ENCODE data around the gene LRMDA. TPM values are rescaled to one million over a fixed set of nuclear protein-coding genes. Genes with fewer than 3 reads are reported as not detected.

The LRMDA gene
- total RNA-seq, 2 experiments from 2014 or later, result not detected

DNA sequence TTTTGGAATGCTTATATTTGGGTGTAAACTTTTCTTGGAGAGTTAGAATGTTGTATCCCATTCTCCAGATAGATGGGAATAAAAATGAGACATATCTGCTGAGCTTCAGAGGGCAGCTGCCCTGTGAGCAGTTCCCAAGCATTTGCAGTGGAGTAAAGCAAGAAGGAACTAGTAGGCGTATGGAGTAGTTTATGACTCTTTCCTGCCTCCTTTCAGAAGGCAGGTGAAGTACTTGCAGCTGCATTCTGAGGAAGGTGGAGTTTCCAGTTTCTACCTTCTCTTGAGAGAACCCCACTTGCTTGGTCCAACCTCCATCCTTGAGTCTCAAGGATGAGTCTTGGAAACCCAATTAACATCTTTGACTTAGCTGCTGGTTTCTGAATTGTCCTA, 563.6 kb downstream of the LRMDA start:
- Mint-ChIP-seq H3K4me1 (no peaks in the 10 kb centered on the region), H3K27ac (no peak overlapping the region), H3K4me3 (no peak overlapping the region), H3K36me3 (no peaks in the 10 kb centered on the region), H3K9me3 (no peaks in the 10 kb centered on the region), H3K27me3 (no peaks in the 10 kb centered on the region)
- ATAC-seq (ENCODE audit: low read depth), result no peak
- POLR2A ChIA-PET, result no interaction called here
- no peak for DNase-seq

DNA sequence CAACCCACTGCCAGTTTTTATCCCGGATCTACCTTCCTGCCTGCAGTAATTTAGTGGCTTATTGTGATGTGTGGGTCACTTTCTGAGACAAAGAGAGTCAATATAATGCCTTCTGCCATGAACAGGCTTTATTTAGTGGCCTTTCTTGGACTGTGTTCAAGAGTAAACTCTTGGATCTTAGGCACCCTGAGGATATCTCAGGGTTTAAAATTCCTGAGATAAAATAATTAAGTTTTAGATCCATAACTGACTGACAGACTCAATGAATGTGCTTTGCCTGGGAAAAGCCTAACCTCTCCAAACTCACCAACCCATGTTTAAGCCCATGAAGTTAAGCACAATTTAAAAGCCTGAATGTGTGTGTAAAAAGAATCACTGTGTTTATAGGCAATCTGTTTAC, 564.3 kb downstream of the LRMDA start:
- H3K9me3 Mint-ChIP-seq, result no peaks in the 10 kb centered on the region
- no peaks in the 10 kb centered on the region for H3K36me3 Mint-ChIP-seq
- no peaks in the 10 kb centered on the region for H3K27me3 Mint-ChIP-seq
- ATAC-seq (ENCODE audit: low read depth) (no peak), DNase-seq (no peak)
- no peak overlapping the region for H3K4me3 Mint-ChIP-seq
- H3K27ac Mint-ChIP-seq, result no peak overlapping the region
- H3K4me1 Mint-ChIP-seq, result no peaks in the 10 kb centered on the region
- POLR2A ChIA-PET, result no interaction called here

DNA sequence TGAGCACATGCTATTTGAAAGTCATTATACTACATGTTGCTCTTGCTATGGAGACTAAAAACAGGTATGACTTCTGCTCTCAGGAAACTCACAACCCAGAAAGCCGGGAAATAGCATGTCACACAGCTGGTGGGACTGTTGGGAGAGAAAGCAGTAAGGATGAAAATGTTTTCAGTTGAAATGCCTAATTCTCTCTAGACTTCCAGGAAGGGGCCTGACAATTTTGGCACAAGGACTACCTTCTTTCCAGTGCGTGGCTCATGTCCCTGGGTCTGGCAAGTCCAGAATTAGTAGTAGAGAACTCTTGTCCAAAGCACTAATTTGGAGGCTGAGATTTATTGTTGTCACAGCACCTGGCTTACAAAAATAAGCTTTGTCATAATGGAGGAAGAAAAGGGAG, 567.6 kb downstream of the LRMDA start:
- Mint-ChIP-seq H3K4me3 (no peak overlapping the region), H3K27ac (no peak overlapping the region), H3K27me3 (no peaks in the 10 kb centered on the region), H3K9me3 (no peaks in the 10 kb centered on the region), H3K36me3 (no peaks in the 10 kb centered on the region), H3K4me1 (no peaks in the 10 kb centered on the region)
- POLR2A ChIA-PET, result no interaction called here
- ATAC-seq (ENCODE audit: low read depth) (no peak), DNase-seq (no peak)

DNA sequence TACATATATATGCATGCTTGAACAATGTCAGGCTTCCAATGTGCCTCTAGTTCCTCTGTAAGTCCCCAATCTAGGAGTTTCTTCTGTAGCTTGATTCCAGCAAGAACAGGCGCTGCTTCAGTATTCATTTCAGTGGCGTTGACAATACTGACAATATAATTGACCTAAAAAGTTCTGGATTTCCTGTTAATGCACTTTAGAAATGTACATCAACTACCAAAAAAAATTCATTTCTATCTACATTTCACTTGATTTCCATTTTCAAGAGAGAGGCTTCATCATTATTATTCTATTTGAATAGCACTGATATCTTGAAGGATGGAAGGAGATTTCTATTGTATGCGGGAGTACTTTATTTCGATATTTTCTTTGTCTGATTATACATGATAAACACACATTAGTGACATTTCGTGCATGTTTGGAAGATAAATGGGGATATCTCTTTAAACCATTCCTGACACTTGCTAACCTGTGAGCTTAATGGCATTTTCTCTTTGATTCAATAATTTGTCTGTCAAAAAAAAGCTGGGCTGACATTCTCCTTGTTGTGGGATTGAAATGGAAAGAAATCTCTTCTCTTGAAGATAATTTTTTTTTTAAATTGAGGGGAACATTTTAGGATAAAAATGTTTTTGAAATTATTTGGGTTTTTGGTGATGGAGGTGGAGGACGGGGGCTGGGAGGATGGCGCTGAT, 568.2 kb downstream of the LRMDA start:
- Mint-ChIP-seq H3K9me3 (no peaks in the 10 kb centered on the region), H3K4me3 (no peak overlapping the region), H3K27me3 (no peaks in the 10 kb centered on the region), H3K36me3 (no peaks in the 10 kb centered on the region), H3K4me1 (no peaks in the 10 kb centered on the region), H3K27ac (no peak overlapping the region)
- ATAC-seq (ENCODE audit: low read depth) (no peak), DNase-seq (no peak)
- POLR2A ChIA-PET, result no interaction called here

DNA sequence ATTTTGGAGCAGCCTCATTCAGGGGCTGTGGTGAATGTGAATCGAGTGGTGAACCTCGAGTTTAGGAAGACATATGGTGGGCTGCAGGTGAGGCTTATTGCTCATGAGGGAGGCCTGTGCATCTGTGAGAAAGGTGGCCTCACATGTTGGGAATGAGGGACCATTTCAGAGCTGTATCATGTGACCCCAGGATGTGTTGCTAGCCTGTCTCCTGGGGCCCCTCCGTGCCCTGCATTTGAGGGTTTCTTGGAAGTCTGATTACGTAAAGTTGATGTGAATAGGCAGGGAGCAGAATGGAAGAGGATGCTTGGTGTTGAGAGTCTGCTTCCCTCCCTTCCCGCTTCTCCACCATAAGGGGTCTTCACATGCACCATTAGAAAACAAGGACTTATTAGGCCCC, 569.1 kb downstream of the LRMDA start:
- POLR2A ChIA-PET, result no interaction called here
- H3K9me3 Mint-ChIP-seq, result no peaks in the 10 kb centered on the region
- no peak overlapping the region for H3K27ac Mint-ChIP-seq
- H3K4me3 Mint-ChIP-seq, result no peak overlapping the region
- no peak for DNase-seq
- no peaks in the 10 kb centered on the region for H3K4me1 Mint-ChIP-seq
- no peak for ATAC-seq (ENCODE audit: low read depth)
- no peaks in the 10 kb centered on the region for H3K27me3 Mint-ChIP-seq
- no peaks in the 10 kb centered on the region for H3K36me3 Mint-ChIP-seq

DNA sequence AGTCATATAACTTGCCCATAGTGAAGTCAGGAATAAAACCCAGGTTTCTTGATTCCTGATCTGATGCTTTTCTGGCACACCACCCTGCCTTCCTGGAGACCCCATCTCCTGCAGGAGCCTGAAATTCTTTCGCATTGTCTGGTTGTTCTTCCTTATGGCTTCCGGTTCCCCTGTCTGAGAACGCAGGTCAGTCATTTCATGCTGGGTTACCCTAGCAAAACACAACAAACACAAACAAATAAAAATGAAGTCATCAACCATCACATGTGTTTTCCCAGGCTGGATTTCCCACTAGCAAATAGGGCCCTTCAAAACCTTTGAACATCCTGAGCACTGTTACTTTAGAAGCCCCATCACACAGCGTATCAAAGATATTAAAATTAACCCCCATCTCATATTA, 569.6 kb downstream of the LRMDA start:
- ATAC-seq (ENCODE audit: low read depth), result no peak
- H3K9me3 Mint-ChIP-seq, result no peaks in the 10 kb centered on the region
- no peaks in the 10 kb centered on the region for H3K36me3 Mint-ChIP-seq
- no peaks in the 10 kb centered on the region for H3K4me1 Mint-ChIP-seq
- no peak overlapping the region for H3K4me3 Mint-ChIP-seq
- POLR2A ChIA-PET, result no interaction called here
- H3K27ac Mint-ChIP-seq, result no peak overlapping the region
- no peak for DNase-seq
- no peaks in the 10 kb centered on the region for H3K27me3 Mint-ChIP-seq

DNA sequence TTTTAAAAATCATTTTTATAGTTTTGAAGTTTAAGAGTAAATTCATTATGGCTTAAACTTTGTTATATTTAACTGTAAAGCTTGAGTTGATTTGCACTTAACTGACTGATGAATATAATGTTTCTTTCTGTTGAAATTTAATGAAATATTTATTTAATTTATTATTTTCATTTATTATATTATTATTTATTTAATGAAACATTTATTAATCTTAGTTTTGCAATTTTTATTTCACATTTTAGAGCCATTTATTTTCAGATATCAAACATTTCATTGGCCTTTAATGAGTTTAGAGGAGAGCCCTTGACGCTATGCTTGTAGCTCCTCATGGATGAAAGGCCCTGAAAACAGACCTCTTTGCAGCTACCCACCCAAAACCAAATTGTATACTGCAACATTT, 570.0 kb downstream of the LRMDA start:
- POLR2A ChIA-PET, result no interaction called here
- H3K4me1 Mint-ChIP-seq, result no peaks in the 10 kb centered on the region
- H3K27ac Mint-ChIP-seq, result no peak overlapping the region
- no peaks in the 10 kb centered on the region for H3K27me3 Mint-ChIP-seq
- H3K36me3 Mint-ChIP-seq, result no peaks in the 10 kb centered on the region
- DNase-seq (no peak), ATAC-seq (ENCODE audit: low read depth) (no peak)
- H3K4me3 Mint-ChIP-seq, result no peak overlapping the region
- no peaks in the 10 kb centered on the region for H3K9me3 Mint-ChIP-seq

DNA sequence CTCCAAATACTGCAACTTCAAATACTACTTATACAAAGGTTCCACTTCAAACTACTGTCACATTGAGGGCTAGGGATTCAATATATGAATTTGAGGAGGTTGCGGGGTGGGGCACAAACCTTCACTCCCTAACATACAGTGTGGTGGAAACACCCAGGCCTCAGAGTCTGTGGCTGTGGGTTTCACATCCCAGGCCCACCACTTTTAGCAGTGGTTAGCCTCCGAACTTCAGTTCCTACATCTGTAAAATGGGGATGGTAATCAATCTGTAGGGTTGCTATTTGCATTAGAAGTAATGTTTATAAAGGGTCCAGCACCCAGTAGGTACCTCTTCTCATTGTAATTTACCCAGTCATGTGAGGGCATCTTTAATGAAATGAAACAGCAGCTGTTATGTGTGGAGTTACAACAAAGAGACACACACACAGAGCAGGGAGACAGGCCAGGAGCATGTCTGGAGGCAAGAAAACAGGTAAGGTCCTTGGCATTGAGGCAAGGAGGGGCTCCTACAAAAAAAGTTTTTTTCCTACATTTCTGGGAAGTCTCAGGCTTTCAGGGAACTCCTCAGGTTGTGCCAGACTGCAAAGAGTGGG, 570.9 kb downstream of the LRMDA start:
- DNase-seq, result no peak
- Mint-ChIP-seq H3K36me3 (no peaks in the 10 kb centered on the region), H3K27ac (no peak overlapping the region), H3K27me3 (no peaks in the 10 kb centered on the region), H3K9me3 (no peaks in the 10 kb centered on the region), H3K4me3 (no peak overlapping the region), H3K4me1 (no peaks in the 10 kb centered on the region)
- POLR2A ChIA-PET, result no interaction called here
- no peak for ATAC-seq (ENCODE audit: low read depth)

DNA sequence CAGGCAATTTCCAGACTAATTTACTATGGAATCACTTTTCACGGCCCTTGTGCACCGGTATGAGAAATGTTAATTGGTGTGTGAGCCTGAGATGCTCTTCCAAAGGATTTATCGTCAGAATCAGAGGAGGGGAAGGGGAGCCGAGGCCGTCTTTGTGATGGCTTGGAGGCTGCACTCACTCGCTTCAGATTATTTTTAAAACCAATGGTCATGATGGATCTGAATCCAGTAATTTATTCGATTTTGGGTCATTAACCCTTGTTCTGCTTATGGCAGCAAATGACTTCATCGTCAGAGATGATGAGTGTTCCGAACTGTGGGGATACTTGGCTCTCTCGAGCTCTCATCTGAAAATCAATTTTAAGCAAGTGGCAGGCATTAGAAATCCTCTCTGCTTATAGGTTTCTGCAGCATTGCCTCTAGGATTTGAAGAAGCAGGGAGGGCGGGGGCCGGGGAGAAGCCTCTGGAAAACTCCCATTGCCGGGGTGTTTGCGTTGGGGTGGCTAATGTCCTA, 576.3 kb downstream of the LRMDA start:
- Mint-ChIP-seq H3K4me1 (no peaks in the 10 kb centered on the region), H3K4me3 (no peak overlapping the region), H3K27ac (no peak overlapping the region), H3K9me3 (no peaks in the 10 kb centered on the region), H3K27me3 (peaks cover under 1% of the 10 kb centered on the region), H3K36me3 (no peaks in the 10 kb centered on the region)
- POLR2A ChIA-PET, result no interaction called here
- DNase-seq (no peak), ATAC-seq (ENCODE audit: low read depth) (no peak)

DNA sequence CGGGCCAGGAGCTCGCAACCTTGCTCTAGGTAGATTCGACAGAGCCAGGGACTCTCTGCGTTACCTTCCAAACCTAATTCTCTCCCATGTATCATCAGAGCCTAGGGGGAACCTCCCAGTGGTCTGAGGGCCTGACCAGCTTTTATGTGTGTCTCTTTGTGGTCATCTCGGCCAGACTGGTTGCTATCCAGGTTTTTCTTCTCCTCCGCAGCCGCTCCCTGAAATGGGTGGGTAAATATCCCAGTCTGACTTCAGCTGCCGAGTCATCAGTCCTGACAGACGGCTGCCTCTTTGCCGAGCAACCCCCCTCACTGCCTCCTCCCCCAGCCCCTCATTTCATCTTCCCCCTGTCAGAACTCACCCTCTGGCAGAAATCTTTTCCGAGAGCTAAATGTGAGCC, 578.1 kb downstream of the LRMDA start:
- POLR2A ChIA-PET, result no interaction called here
- no peaks in the 10 kb centered on the region for H3K36me3 Mint-ChIP-seq
- no peak overlapping the region for H3K4me3 Mint-ChIP-seq
- no peak overlapping the region for H3K27ac Mint-ChIP-seq
- H3K9me3 Mint-ChIP-seq, result no peaks in the 10 kb centered on the region
- no peak for DNase-seq
- no peak for ATAC-seq (ENCODE audit: low read depth)
- H3K4me1 Mint-ChIP-seq, result no peaks in the 10 kb centered on the region
- H3K27me3 Mint-ChIP-seq, result peaks cover 2% of the 10 kb centered on the region

DNA sequence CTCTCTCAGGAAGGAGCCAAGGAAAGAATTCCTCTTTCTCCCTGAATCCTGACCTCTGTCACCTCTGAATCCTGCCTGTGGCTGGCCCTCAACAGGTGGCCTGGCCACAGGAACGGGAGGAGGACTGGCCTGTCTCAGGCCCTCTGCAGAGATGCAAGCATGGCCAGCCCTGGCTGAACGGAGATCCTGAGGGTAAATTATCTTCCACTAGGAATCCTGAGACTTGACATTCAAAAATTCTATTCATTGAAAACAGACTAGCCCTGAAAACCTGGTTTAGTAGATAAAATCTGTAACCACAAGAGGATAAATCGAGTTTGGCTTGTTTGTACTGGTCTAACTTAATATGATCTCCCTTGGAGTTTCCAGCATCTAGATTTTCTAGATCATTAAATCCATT, 579.3 kb downstream of the LRMDA start:
- no peak for DNase-seq
- Mint-ChIP-seq H3K4me3 (no peak overlapping the region), H3K9me3 (no peaks in the 10 kb centered on the region), H3K27me3 (peaks cover 2% of the 10 kb centered on the region), H3K36me3 (no peaks in the 10 kb centered on the region), H3K27ac (no peak overlapping the region), H3K4me1 (no peaks in the 10 kb centered on the region)
- POLR2A ChIA-PET, result no interaction called here
- no peak for ATAC-seq (ENCODE audit: low read depth)

DNA sequence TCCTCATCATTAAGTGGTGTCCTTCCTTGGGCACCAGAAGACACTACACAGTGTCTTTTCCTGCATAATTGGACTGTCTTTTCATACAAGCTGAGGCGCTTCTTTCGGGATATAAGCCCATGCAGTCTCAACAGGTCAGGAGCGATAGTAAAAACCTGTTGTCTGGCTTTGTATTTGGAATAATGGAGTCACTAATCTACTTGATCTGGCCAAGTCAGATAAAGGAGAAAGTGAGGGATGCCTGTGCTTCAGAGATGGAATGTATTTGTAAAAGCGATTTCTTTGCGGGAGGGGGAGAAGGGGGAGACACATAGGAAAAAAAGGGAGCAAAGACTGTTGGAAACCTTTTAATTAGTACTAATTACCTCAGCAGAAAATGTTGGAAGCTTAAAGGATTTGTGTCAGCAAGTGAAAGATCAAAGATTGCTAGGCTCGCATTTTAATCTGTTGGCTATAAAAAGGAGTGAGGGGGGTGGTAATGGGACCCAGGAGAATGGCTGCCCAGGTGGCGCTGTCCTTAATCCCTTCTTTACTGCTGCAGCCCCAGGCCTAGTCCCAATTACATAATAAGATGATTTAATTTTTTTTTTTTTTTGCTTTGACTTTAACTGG, 581.4 kb downstream of the LRMDA start:
- Mint-ChIP-seq H3K9me3 (no peaks in the 10 kb centered on the region), H3K4me1 (no peaks in the 10 kb centered on the region), H3K4me3 (no peak overlapping the region), H3K27ac (no peak overlapping the region), H3K27me3 (peaks cover 2% of the 10 kb centered on the region), H3K36me3 (no peaks in the 10 kb centered on the region)
- no peak for ATAC-seq (ENCODE audit: low read depth)
- DNase-seq, result no peak
- POLR2A ChIA-PET, result no interaction called here

DNA sequence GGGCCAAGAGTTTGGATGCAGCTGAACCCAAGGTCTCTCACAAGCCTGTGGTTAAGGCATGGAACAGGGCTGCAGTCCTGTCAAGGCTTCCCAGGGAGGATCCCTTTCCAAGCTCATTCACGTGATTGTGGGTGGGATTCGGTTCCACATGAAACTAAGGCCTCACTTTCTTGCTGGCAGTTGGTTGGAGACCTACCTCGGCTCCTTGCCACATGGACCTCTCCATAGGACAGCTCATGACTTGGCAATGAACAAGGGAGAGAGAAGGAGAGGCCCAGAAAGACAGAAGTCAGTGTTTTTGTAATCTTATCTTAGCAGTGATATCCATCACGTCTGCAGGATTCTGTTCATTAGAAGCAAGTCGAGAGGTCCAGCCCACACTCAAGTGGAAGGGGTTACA, 583.8 kb downstream of the LRMDA start:
- POLR2A ChIA-PET, result no interaction called here
- ATAC-seq (ENCODE audit: low read depth), result no peak
- Mint-ChIP-seq H3K4me1 (no peaks in the 10 kb centered on the region), H3K27ac (no peak overlapping the region), H3K9me3 (no peaks in the 10 kb centered on the region), H3K27me3 (peaks cover 2% of the 10 kb centered on the region), H3K4me3 (no peak overlapping the region), H3K36me3 (no peaks in the 10 kb centered on the region)
- DNase-seq, result no peak

DNA sequence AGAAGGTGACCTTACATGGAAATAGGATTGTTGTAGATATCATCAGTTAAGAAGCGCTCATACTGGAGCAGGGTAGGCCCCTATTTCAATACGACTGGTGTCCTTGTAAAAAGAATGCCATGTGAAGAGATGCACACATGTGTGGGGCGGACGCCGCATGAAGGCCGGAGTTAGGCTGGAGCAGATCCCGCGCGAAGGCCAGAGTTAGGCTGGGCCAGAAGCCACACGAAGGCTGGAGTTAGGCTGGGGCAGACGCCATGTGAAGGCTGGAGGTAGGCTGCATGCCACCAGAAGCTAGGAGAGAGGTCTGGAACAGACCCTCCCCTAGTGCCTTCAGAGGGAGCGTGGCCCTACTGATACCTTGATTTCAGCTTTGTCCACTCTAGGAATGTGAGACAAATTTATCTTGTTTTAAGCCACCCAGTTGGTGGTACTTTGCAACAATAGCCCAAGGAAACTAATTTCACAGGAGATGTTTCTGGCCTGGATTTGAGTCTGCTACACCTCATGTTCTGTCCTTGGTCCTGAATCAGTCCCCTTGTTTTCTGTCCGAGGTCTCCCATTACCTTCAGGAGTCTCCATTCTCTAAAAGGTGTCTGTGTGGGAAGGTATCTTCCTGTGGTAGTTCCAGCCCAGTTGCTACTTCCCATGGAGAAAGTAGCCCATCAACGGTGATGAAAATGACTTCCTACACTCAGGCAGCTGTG, 585.8 kb downstream of the LRMDA start:
- no peak overlapping the region for H3K4me3 Mint-ChIP-seq
- no peak overlapping the region for H3K27ac Mint-ChIP-seq
- ATAC-seq (ENCODE audit: low read depth) (no peak), DNase-seq (no peak)
- POLR2A ChIA-PET, result no interaction called here
- H3K9me3 Mint-ChIP-seq, result no peaks in the 10 kb centered on the region
- no peaks in the 10 kb centered on the region for H3K4me1 Mint-ChIP-seq
- no peaks in the 10 kb centered on the region for H3K36me3 Mint-ChIP-seq
- H3K27me3 Mint-ChIP-seq, result peaks cover 2% of the 10 kb centered on the region
